IMR-90 (cell line): Measurements from ENCODE around the gene DPCD. TPM values are rescaled to one million over a fixed set of nuclear protein-coding genes. Genes with fewer than 3 reads are reported as not detected.

Source experiments
- ATAC-seq: fragments of 200-7000 bp; cut with Tn5 transposase; 2 replicates; pipeline ENCODE4 v1.9.1; 2020; ENCODE audit warnings: low read depth, mild to moderate bottlenecking, moderate library complexity
- BruUV-seq: library from RNA; stranded (reverse); fragments of 400-500 nt; replicated peaks from 2 replicates; lab custom pipeline; 2021; lab: Mats Ljungman, UMichigan
- CTCF ChIA-PET: fragments of 300-600 bp; formaldehyde crosslinking; extraction: SDS; loops from one replicate; lab custom pipeline; 2021; ENCODE audit warnings: antibody characterized with exemption; lab: Yijun Ruan, JAX
- POLR2A ChIA-PET: fragments of 300-600 bp; sonication (Branson Sonifier 250); formaldehyde crosslinking; loops from one replicate; lab custom pipeline; 2022; ENCODE audit warnings: antibody characterized with exemption; ENCODE audit not compliant: unreplicated experiment; lab: Charles Lee
- DNase-seq: peaks from one replicate; pipeline ENCODE4 v3.0.0; 2013
- H2AFZ ChIP-seq: replicated peaks from 2 replicates; pipeline ENCODE3; 2013; ENCODE audit warnings: low read length, mild to moderate bottlenecking; ENCODE audit not compliant: poor library complexity
- H2AK5ac ChIP-seq: 2 replicates; pipeline ENCODE4 v1.6.1; 2013; ENCODE audit warnings: low read depth, low read length, inconsistent platforms
- H2AK9ac ChIP-seq: replicated peaks from 2 replicates; pipeline ENCODE3; 2013; ENCODE audit warnings: mild to moderate bottlenecking, low read depth, low read length, moderate library complexity; ENCODE audit not compliant: poor library complexity
- H2BK120ac ChIP-seq: 2 replicates; pipeline ENCODE4 v1.6.1; 2013; ENCODE audit warnings: low read depth, low read length, inconsistent platforms
- H2BK15ac ChIP-seq: 3 replicates; pipeline ENCODE4 v1.6.1; 2013; ENCODE audit warnings: low read depth, low read length, inconsistent platforms
- H2BK20ac ChIP-seq: 2 replicates; pipeline ENCODE4 v1.6.1; 2013; ENCODE audit warnings: low read depth, mild to moderate bottlenecking, inconsistent platforms, low read length, moderate library complexity
- H2BK5ac ChIP-seq: 2 replicates; pipeline ENCODE4 v1.6.1; 2013; ENCODE audit warnings: mild to moderate bottlenecking, low read depth, low read length, inconsistent platforms; ENCODE audit not compliant: poor library complexity, severe bottlenecking
- H3K14ac ChIP-seq: replicated peaks from 2 replicates; pipeline ENCODE4 v1.6.1; 2013; ENCODE audit warnings: low read depth, low read length, inconsistent platforms
- H3K18ac ChIP-seq: 2 replicates; pipeline ENCODE4 v1.6.1; 2013; ENCODE audit warnings: low read depth, low read length, control low read depth
- H3K23ac ChIP-seq: 2 replicates; pipeline ENCODE4 v1.6.1; 2013; ENCODE audit warnings: low read depth, low read length, inconsistent platforms
- H3K27ac ChIP-seq: 2 replicates; pipeline ENCODE4 v1.5.1; 2013; ENCODE audit warnings: mild to moderate bottlenecking, control low read depth, low read length; ENCODE audit not compliant: insufficient read depth
- H3K27me3 ChIP-seq: 2 replicates; pipeline ENCODE4 v1.6.1; 2013; ENCODE audit warnings: low read length; ENCODE audit not compliant: control insufficient read depth, insufficient read depth
- H3K36me3 ChIP-seq: 2 replicates; pipeline ENCODE4 v1.6.1; 2013; ENCODE audit warnings: low read length, mixed read lengths; ENCODE audit not compliant: control insufficient read depth, insufficient read depth
- H3K4ac ChIP-seq: 2 replicates; pipeline ENCODE4 v1.6.1; 2013; ENCODE audit warnings: low read depth, low read length, inconsistent platforms
- H3K4me1 ChIP-seq: 2 replicates; pipeline ENCODE4 v1.6.1; 2013; ENCODE audit warnings: low read length, mixed read lengths; ENCODE audit not compliant: control insufficient read depth, insufficient read depth
- H3K4me2 ChIP-seq: 2 replicates; pipeline ENCODE4 v1.6.1; 2013; ENCODE audit warnings: low read depth, mild to moderate bottlenecking, control low read depth, low read length, moderate library complexity
- H3K4me3 ChIP-seq: 2 replicates; pipeline ENCODE4 v1.5.1; 2013; ENCODE audit warnings: low read depth, mild to moderate bottlenecking, control low read depth, low read length, moderate library complexity; ENCODE audit not compliant: insufficient read depth
- H3K56ac ChIP-seq: 2 replicates; pipeline ENCODE4 v1.6.1; 2013; ENCODE audit warnings: low read length, inconsistent platforms; ENCODE audit not compliant: insufficient read depth; ENCODE audit errors: extremely low read depth
- H3K79me1 ChIP-seq, 2 experiments: 2 replicates each; pipeline ENCODE4 v1.6.1; 2013; ENCODE audit warnings: low read length in 2 of 2, inconsistent platforms in 1 of 2, low read depth in 1 of 2
- H3K9ac ChIP-seq: 2 replicates; pipeline ENCODE4 v1.6.1; 2013; ENCODE audit warnings: low read depth, low read length, control low read depth
- H3K9me1 ChIP-seq: 2 replicates; pipeline ENCODE4 v1.6.1; 2013; ENCODE audit warnings: low read length, inconsistent platforms; ENCODE audit not compliant: insufficient read depth
- H3K9me3 ChIP-seq: 2 replicates; pipeline ENCODE4 v1.6.1; 2013; ENCODE audit warnings: low read length; ENCODE audit not compliant: control insufficient read depth, insufficient read depth
- H4K20me1 ChIP-seq: 2 replicates; pipeline ENCODE4 v1.6.1; 2013; ENCODE audit warnings: low read length, inconsistent platforms; ENCODE audit not compliant: insufficient read depth
- H4K5ac ChIP-seq: 2 replicates; pipeline ENCODE4 v1.6.1; 2013; ENCODE audit warnings: mild to moderate bottlenecking, low read depth, low read length, control low read depth
- H4K8ac ChIP-seq, 2 experiments: 2 replicates each; pipeline ENCODE4 v1.6.1; 2013; ENCODE audit warnings: low read depth in 2 of 2, low read length in 2 of 2, control low read depth in 1 of 2, inconsistent platforms in 1 of 2
- H4K91ac ChIP-seq: 2 replicates; pipeline ENCODE4 v1.6.1; 2013; ENCODE audit warnings: low read depth, low read length, inconsistent platforms; ENCODE audit not compliant: insufficient read depth
- BHLHE40 ChIP-seq: fragments of 150-350 bp; IDR thresholded peaks from 2 replicates; pipeline ENCODE4 v1.6.1; 2016; ENCODE audit warnings: mild to moderate bottlenecking, low read depth, low read length
- MXI1 ChIP-seq: IDR thresholded peaks from 2 replicates; pipeline ENCODE4 v1.6.1; 2012; ENCODE audit warnings: low read depth, mild to moderate bottlenecking, low read length, moderate library complexity, borderline replicate concordance
- SMC3 ChIP-seq: fragments of 150-350 bp; IDR thresholded peaks from 2 replicates; pipeline ENCODE4 v1.6.1; 2016; ENCODE audit warnings: low read depth, mild to moderate bottlenecking, antibody characterized with exemption, low read length, moderate library complexity
- WGBS, 2 experiments: methylation state at CpG; one replicate each; pipeline versions ENCODE4 v1.1.5 to v1.1.7; 2013; ENCODE audit warnings: missing lambda C conversion rate in 2 of 2; ENCODE audit not compliant: insufficient read length in 1 of 2; ENCODE audit errors: extremely low coverage in 2 of 2; 5-methylcytosine and 5-hydroxymethylcytosine counted together
- dilution Hi-C: fragments of 300-500 bp; cut with HindIII; formaldehyde crosslinking; loops from one replicate; pipeline ENCODE4 v1.14.3; 2018; ENCODE audit warnings: low sequenced_read_pairs; ENCODE audit not compliant: unreplicated experiment
- in situ Hi-C: fragments of 300-500 bp; cut with MboI; formaldehyde crosslinking; loops from 3 replicates; pipeline ENCODE4 v1.14.3; 2019; ENCODE audit warnings: low sequenced_read_pairs, inconsistent platforms, mixed read lengths
- intact Hi-C: fragments of 100-400 bp; cut with micrococcal nuclease; formaldehyde crosslinking; loops from 2 replicates; pipeline ENCODE4 v1.10.0; 2022
- polyA plus RNA-seq, 3 experiments: library from polyadenylated mRNA; depleted of rRNA; stranded (reverse); fragments of >200 nt; gene quantifications; 2 replicates each; pipeline ENCODE4 v1.2.3, GENCODE V29; 2012; ENCODE audit warnings: low replicate concordance in 1 of 3
- total RNA-seq: library from RNA; depleted of rRNA; stranded (reverse); fragments of >200 nt; gene quantifications from 2 replicates; pipeline ENCODE4 v1.2.3, GENCODE V29; 2012
- TF ChIP-seq, protein P1 (sequence below): conservative IDR thresholded peaks from 2 replicates; pipeline ENCODE4 v1.5.1; 2012; ENCODE audit warnings: mild to moderate bottlenecking, low read depth, low read length, improper control_type of control experiment

The DPCD gene
- total and polyA plus RNA-seq, 2 of the 4 experiments (the other 2 are of a cell fraction) = 59.1 to 73.7 TPM

DNA sequence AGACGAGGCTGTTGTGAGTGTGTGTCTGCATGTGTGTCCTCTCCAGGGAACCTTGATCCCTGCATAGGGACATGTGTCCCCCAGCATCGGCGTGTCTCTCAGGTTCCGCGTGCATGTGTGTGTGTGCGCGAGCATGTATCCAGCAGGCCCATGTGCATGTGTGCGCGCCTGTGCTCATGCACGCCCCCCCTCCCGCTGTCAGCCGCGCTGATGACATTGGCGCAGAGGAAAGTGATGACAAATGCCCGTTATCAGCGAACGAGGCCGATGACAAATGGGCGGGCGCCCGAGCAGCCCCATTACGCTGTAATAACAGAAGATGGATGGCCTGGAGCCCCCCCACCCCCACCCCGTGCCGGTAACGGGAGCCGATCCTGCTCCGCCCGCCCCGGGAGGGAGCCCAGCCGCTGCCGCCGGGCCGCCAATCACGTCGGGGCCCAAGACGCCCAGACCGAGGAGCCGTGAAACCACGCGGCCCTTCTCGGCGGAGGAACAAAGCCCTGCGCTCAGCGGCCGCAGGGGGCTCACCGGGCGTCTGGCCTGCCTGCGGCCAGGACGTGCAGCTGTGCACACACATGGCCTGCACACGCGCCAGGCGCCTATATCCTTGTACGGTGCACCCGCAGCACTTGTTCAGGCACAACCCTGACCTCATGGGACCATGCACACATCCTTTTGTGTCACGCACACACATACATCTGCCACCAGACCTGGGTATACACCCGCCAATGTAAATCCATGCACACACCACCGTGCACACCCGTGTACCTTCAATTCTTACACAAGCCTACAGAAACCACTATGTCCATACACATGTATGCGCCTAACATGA is 21.6 kb upstream of the DPCD start:
- Histone ChIP-seq H4K91ac (no peak overlapping the region), H2AK5ac (no peak overlapping the region), H3K14ac (no peak overlapping the region), H3K79me1 (no peaks in the 10 kb centered on the region), H4K5ac (no peak overlapping the region), H3K4me1 (peaks cover 6% of the 10 kb centered on the region), H3K9me3 (no peaks in the 10 kb centered on the region), H3K9me1 (peaks cover under 1% of the 10 kb centered on the region), H3K4me2 (peak overlapping the region; percentile 69; the same call in 1 of the 2 replicates), H3K4ac (no peak overlapping the region), H3K4me3 (no peak overlapping the region), H3K27me3 (peaks cover 46% of the 10 kb centered on the region), H3K27ac (no peak overlapping the region), H2BK15ac (no peak overlapping the region), H4K20me1 (no peaks in the 10 kb centered on the region), H4K8ac (no peak overlapping the region), H3K9ac (no peak overlapping the region), H2BK120ac (no peak overlapping the region), H2AFZ (peak overlapping the region; percentile 82), H3K23ac (no peak overlapping the region), H2BK5ac (no peak overlapping the region), H2BK20ac (no peak overlapping the region), H3K36me3 (no peaks in the 10 kb centered on the region), H3K56ac (peak overlapping the region; percentile 20; the same call in 1 of the 2 replicates), H3K18ac (no peak overlapping the region), H2AK9ac (peak overlapping the region; percentile 48)
- BruUV-seq = no TSS peak
- dilution Hi-C loops (no loop called here), intact Hi-C loops (no loop called here), in situ Hi-C loops (no loop called here)
- ATAC-seq = peak; percentile 13
- TF ChIP-seq, protein P1, sequence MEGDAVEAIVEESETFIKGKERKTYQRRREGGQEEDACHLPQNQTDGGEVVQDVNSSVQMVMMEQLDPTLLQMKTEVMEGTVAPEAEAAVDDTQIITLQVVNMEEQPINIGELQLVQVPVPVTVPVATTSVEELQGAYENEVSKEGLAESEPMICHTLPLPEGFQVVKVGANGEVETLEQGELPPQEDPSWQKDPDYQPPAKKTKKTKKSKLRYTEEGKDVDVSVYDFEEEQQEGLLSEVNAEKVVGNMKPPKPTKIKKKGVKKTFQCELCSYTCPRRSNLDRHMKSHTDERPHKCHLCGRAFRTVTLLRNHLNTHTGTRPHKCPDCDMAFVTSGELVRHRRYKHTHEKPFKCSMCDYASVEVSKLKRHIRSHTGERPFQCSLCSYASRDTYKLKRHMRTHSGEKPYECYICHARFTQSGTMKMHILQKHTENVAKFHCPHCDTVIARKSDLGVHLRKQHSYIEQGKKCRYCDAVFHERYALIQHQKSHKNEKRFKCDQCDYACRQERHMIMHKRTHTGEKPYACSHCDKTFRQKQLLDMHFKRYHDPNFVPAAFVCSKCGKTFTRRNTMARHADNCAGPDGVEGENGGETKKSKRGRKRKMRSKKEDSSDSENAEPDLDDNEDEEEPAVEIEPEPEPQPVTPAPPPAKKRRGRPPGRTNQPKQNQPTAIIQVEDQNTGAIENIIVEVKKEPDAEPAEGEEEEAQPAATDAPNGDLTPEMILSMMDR = 0 out of 2 replicates have a peak, but pooled peaks have one; percentile 2
- TF ChIP-seq SMC3 (no peak), MXI1 (no peak), BHLHE40 (no peak)
- DNase-seq = peak; percentile 20
- ChIA-PET CTCF (interaction anchor here (0.5 kb wide), 1 partner anchor 351 kb away, joined by 3 read pairs; no protein-coding TSS in a partner anchor), POLR2A (no interaction called here)
- WGBS, 2 experiments = 9% methylated on average over 33 of the region's 59 CpGs; no CpG with 5 or more reads in 1 of the 2 experiments
